Left ventricle myocardium superior (tissue), 1 donor: Measurements from ENCODE around the gene VAV2. TPM values are rescaled to one million over a fixed set of nuclear protein-coding genes. Genes with fewer than 3 reads are reported as not detected.
A peak's percentile ranks its signal among the peaks of the same experiment; 100 is the strongest.
"Not testable (repeated sequence)": the region's sequence is repeated elsewhere in the genome, so short reads cannot be mapped to it uniquely, and the experiment has no call there.

ENCODE experiments used
- ATAC-seq: fragments of 200-7000 bp; cut with Tn5 transposase; one replicate; pipeline ENCODE4 v1.9.1; 2020; ENCODE audit warnings: mild to moderate bottlenecking, moderate library complexity
- DNase-seq: peaks from one replicate; pipeline ENCODE4 v3.0.0-alpha.2; 2020
- intact Hi-C: fragments of 100-400 bp; cut with micrococcal nuclease; formaldehyde crosslinking; loops from one replicate; pipeline ENCODE4 v1.11.0; 2022
- total RNA-seq: library from RNA; stranded (reverse); fragmentation: NEBNext Ultra II Directional; extraction: Animal tissue kit (Norgen Biotek cat#: 25700); gene quantifications from one replicate; pipeline ENCODE4 v1.2.1, GENCODE V29; 2021
- donor health status: DM: no; HTN: yes; CAD: no; lungs with severe emphysema.

VAV2 gene
- total RNA-seq, 1 donor from 2014 or later = 6.1 TPM

DNA sequence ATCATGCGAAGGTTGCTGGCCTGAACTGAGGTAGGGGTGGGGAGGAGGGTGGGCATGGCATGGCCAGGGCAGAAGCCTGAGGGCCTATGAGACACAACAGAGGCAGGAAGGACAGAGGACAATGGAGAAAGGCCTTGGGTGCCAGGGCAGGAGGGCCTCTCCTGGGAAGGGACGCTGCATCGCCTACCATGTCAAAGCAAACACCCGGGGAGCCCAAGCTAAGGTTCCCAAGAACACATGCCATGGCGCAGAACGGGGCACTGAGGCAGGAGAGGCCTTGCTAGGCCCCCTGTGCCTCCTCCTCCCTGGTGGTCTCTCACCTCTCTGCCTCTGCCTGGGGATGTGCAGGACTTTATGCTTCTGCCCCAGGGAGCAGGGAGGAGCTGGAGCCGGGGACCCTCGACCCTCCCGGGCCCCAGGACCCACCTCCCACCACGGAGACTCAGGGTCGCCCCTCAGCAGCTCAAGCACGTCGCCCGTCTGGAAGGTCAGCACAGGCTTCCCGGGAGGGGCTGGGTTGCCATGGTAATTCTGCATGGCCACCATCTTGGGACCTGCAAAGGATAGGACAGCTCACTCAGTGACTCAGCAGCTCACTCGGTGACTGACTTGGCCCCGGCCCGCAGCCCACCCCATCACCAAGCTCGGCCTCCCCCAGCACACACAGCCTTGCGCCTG is 213.6 kb downstream of the VAV2 start:
- DNase-seq = peak; percentile 21
- intact Hi-C loops = no loop called here
- ATAC-seq = no peak

DNA sequence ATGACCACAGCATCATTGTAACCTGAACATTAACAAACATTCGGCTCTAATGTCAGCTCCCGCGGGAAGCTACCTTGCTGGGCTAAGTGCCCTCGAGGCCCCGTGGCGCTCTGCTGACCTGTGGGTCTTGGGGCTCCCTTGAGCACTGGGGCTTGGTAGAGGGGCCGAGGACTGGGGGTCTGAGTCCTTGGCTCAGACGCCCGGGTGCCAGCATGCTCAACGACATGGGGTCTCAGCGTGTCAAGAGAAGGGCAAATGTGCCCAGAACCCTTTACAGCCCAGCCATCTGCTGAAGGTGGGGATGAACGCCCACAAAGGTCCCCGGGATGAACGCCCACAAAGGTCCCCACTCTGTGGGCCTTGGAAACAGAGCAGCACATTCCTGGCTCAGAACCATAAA is 214.3 kb downstream of the VAV2 start:
- intact Hi-C loops = no loop called here
- peak; percentile 16 for DNase-seq
- no peak for ATAC-seq

DNA sequence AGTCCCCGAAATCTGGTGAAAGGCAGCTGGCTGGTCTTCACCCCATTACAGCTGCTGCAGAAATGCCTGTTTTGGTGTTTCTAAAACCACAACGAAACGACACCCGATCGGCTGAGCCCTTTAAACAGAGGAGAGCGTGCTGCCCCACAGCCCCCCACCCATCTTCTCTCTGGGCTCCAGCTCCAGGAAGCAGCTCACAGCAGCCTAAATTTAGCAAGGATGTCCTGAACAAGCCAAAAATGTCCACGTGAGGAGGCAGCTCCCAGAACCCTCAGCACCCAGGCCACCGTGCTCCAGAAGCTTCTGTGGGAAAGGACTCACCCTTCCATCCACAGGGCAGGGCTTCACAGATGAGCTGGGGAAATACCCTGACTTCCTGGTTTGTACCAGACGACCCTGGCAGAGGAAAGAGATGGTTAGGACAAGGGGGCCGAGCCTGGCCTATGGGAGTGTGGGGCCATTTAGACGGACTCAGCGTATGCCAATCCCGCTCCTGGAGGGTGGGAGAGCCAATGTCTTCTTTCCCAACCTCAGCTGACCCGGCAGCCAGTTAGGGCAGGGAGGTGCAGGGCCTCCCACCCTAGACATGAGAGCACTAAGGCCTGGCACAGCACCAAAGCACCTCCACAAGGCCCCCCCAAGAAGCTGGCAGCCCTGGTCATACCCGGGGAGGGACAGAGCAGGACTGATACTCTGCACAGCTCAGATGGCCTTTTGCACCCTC is 214.9 kb downstream of the VAV2 start:
- intact Hi-C loops = no loop called here
- peak; percentile 60 for ATAC-seq
- peak; percentile 27 for DNase-seq

DNA sequence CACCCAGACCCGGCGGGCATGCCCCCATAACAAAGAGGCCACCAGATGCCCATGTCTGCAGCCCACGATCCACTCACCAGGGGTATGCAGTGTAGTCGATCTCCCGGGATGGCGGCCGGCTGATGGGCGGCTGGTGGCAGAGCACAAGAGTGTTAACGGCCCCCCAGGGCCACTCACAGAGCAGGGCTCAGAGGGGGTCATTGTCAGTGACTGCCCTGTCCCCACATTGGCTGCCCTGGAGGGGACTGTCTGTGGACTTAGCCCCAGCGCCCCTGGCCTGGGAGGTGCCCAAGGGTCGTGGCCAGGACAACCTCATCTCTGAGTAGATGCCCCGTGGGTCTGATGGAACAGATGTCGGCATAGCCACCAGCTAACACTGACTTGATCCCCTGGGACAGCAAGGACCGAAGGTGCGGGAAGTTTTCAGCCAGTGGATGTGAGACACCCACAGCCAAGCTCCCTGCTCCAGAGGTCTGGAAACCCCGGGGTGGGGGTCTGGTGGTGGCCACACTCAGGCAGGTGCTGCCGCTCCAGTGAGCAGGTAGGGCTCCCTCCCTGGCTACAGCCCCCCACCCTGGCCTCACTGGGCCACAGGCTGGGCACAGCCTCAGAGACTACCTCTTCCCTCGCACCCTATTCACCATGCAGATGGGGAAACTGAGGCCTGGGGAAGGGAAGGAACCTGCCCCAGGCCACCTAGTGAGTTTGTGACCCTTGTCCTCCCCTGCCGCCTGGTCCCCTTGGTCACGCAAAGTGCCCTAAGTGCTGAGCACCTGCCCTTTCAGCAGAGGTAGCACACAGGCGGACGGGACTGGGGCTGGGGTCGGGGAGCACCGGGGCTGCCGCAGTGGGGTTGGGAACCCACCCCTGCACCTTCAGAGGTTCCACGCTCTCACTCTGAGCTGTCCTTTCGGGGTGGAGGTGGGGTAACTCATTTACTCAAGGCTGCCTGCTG is 215.9 kb downstream of the VAV2 start:
- ATAC-seq = no peak

DNA sequence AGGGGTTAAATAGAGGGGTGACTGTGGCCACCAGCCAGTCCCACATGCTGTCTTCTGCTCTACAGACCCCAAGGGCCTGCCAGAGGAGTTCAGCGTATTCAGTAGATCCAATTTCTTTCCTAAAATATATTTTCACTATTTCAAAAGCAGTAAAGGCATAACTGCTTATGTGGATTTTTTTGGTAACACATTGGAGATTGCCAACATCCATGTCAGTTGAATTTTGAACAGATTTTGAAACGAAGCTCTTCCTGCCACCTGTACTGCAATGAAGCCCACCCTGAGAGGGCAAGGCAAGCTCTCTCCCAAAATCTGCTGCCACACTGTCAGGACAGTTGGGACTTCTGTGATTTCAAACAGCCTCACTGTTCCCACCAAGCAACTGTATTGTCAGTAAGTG is 216.8 kb downstream of the VAV2 start:
- ATAC-seq (no peak), DNase-seq (no peak)
- intact Hi-C loops = no loop called here

More for the DNA sequence above, 215.9 kb downstream of the VAV2 start:
- peak; percentile 26 for DNase-seq
- intact Hi-C loops = no loop called here

DNA sequence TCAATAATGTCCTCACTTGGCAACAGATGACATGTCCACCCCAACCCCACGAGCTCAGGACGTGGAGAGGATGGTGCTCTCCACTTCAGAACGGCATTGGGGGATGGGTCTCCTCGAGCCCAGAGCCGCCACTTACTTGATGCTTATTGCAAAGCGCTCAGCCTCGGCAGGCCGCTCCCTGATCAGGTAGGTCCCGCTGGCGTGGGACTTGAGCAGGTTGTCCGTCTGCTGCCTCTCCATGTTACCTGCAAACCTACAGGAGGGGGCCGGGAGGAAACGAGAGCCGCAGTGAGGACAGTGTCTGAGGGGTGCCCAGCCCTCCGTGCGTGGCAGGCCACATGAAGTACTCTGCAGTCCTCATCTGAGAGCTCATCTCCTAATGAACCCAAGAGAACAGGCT is 217.3 kb downstream of the VAV2 start:
- DNase-seq (peak; percentile 21), ATAC-seq (no peak)
- intact Hi-C loops = no loop called here

DNA sequence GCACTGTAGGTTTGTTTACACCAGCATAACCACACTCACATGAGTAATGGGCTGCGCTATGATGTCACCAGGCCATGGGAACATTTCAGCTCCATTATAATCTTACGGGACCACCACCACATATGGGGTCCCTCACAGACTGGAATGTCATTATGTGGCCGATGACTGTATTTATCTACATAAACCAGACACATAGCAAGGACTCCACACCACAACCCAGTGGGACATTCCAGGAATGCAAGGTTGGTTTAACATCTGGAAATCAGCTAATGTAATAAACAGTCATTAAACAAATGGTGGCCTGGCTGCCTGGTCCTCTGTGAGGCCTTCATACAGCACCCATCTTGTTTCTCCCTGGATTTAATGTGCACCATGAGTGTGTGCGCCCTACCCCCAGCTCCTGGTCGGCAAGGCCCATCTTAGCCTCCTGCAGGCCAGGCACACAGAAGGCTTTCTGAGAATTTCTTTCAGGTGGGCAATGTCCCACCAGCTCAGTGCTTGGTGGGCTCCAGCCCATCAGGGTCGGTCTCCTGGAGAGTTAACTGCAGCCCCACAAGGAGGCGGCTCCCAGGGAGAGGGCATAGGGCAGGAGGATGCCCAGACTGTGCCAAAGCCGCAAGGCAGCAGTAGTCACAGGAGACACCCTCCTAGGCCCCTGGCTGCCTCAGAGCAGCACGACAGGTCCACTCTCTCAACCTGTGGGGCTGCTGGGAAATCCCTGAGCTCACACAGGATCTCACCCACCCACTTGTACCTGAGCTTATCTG is 218.1 kb downstream of the VAV2 start:
- DNase-seq (peak; percentile 18), ATAC-seq (no peak)
- intact Hi-C loops = no loop called here

DNA sequence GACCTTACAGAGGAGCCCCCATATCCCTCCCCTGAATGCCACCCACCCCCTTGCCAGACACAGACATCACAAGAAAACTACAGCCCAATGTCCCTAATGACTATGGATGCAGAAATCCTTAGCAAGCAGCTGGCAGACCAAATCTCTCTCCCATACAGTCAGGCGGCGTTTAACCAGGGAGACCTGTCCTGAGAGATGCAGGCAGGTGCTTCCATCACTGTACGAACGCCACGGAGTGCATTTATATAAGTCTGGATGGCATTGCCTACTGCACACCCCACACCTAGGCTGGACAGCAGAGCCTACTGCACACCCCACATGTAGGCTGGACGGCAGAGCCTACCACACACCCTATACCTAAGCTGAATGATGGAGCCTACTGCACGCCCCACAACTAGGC is 219.5 kb downstream of the VAV2 start:
- intact Hi-C loops = no loop called here
- ATAC-seq (no peak), DNase-seq (no peak)

DNA sequence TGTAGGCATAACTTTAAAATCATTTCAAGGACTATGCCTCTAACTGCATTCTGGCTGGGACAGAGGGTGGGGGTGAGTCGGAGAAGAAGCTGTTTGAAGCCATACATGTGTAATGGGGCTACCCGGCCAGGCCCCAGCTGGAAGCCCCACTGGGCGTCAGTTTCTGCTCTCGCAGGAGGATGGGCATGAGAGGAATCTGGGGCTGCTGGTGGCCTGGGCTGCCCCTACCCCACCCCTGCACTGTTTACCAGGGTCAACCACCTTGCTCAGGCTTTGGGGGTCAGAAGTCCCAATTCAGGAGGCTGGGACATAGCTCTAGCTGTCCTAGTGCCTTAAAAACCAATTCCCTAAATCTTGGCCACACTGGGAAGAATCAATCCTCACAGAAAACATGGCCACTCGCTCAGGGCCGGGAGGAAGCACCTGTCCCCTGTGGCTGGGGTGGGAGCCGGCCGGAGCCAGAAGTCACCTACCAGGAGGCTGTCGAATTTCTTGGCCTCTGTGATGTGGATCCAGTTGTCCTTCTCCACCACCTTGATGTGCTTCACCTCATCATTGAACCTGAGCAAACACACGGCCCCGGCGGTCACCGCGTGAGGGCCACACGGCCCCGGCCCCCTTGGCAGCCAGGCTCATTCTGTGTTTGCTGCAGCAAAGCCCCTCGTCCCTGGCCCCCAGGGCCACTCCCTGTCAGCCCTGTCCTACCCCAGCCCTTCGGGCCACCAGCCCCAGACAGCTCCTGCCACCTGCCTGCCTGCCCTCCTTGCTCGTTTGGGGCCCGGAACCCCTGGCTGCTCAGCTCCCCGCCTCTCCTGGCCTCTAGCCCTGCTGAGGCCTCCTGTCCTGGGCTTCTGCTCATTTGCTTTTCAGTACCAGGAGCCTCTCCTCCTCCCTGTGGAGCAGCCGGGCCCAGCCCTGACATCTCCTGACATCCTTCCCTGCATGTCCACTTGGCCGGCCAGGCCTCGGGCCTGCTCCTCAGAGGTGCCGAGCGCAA is 220.3 kb downstream of the VAV2 start:
- intact Hi-C loops = no loop called here
- DNase-seq (no peak), ATAC-seq (no peak)

DNA sequence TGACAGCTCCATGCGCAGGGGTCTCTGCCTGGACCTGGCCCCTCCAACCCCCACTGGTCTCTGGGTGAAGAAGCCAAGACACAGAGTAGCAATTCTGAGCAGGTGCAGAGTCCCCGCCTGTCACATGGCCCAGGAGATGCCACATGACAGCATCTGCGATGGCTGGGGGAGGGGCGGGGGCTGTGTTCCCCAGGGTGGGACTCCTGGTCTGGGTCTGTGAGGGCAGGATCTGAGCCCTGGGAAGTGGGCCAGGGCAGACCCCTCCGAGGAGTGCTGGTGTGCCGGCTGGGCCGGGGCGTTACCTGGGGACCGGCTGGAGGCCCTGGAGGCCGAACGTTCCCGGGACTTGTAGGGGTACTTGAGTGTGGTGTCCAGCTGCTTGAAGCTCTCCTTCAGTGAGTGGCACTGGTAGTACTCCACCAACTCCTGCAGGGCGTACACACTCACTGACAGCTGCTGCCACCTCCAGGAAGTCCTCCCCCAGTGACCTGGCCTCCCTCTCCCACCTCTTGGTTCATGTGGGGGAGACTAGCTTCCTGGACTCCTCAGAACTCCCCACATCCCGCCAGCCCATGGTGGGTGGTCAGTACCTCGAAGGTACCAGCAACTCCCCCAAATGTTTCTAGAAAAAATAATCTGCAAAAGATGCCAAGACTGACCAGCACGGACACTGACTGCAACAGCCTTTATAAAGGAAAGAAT is 221.9 kb downstream of the VAV2 start:
- intact Hi-C loops = no loop called here
- no peak for DNase-seq
- no peak for ATAC-seq

DNA sequence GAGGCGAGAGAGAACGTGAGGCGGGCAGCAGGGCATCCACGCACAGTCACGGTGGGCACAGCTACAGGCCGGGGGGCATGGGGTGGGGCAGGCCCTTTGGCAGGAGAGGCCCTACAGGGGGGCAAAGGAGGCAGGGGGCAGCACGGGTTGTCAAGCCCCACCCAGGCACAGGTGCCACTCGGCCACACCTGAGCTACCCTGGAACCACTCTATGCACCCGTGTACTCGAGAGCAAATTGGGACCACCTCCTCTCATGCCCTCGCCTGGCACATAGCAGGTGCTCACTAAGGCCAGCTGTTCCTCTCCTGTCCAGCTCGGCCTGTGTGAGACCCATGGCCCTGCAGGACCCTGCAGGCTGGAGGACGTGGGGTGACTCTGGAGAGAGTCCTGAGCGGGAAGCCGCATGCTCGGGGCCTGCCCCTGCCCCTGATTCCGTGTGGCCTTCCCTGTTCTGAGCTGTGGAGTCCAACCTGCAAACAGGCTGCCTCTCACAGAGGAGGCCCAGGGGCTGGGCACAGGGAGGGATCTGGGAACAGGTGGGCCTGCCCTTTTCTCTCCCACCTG is 222.5 kb downstream of the VAV2 start:
- ATAC-seq = peak; percentile 14
- intact Hi-C loops = no loop called here
- DNase-seq = no peak

DNA sequence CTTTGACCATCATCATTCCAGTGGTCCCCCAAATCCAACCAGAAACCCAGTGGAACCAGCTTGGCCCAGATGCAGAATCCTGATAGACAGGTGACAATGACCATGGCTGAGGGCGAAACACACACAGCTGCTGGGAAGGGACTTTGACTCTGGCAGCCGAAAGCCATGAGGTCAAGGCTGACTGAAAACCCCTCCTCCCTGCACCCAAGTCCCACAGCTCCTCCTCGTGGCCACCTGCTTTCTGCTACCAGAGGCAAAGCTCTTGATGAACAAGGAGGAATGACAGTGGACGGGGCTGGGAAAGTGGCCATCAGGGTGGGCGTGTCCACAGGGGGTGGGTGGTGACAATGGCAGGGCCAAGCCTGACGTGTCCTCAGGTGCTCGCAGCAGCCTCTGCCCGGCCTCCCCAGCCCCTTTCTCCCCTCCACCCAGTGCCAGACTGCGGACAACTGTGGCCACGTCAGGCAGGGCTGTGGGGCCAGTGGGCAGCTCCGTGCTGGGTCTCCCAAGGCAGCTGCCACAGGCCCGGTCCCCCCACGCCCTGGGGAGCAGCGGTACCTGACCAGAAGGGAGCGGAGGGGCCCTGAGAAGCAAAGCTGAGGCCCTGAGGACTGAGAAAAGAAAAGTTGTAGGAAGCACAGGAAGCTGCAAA is 223.1 kb downstream of the VAV2 start:
- ATAC-seq (peak; percentile 26), DNase-seq (no peak)
- intact Hi-C loops = no loop called here

DNA sequence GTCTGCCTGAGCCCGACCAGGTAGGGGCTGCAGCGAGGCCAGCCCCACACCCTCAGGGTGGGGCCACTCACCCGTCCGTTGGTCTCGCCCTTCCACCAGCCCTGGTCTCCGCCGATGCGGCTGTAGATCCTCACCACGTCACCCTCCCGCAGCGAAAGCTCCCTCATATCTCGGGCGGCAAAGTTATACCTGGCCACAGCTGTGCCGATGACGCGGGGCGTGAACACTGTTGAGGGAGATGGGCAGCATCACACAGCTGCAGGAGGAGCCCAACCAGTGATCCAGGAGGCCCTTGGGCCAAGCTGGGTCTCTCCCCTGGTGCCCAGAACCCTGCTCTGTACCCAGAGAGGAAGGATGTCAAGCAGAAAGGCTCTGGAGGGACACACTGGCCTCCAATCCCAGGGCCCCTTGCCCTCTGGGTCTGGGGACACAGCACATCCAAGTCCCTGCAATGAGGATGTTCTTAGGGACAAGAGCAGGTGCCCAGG is 223.7 kb downstream of the VAV2 start:
- intact Hi-C loops = no loop called here
- no peak for DNase-seq
- ATAC-seq = no peak

DNA sequence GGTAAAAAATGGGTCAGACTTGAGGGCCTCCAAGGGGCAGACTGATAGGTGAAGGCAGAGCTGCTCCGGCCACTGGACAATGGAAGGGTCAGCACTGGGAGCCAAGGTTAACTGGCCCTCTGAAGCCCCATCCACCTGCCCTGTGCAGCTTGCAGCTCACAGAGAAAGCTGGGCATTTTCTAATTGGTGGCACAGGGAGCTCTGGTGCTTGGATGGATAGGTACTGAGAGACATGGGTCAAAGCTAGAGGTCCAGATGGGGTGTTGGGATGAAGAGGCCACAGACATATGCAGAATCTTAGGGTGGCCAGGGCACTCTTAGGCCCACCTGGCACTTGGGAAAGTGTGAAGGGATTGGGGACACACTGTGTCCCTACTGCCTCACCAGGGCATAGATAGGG is 224.5 kb downstream of the VAV2 start:
- DNase-seq = no peak
- ATAC-seq = no peak
- intact Hi-C loops = no loop called here

DNA sequence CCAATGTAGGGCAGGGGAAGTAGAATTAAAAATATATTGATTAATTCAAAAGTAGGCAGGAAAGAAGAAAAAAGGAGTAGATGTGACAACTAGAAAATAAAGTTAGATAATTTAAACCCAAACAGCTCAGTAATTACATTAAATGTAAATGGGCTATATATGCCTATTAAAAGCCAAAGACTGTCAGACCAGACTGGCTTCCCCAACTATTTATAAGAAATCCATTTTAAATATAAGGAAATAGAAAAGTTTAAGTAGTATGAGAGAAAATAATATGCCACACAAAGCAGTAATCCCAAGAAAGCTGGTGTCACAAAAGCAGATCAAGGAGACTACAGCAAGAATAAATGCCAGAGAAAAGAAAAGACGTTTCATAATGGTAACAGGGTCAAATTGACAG is 225.1 kb downstream of the VAV2 start:
- no peak for DNase-seq
- intact Hi-C loops = no loop called here

DNA sequence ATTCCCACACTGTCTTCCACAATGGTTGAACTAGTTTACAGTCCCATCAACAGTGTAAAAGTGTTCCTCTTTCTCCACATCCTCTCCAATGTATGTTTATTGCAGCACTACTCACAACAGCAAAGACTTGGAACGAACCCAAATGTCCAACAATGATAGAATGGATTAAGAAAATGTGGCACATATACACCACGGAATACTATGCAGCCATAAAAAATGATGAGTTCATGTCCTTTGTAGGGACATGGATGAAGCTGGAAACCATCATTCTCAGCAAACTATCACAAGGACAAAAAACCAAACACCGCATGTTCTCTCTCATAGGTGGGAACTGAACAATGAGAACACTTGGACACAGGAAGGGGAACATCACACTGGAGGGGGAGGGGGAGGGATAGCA is 225.9 kb downstream of the VAV2 start:
- ATAC-seq, DNase-seq, intact Hi-C loops: not testable (repeated sequence)

More for the DNA sequence above, 225.1 kb downstream of the VAV2 start:
- no peak for ATAC-seq
